ENCODE measurements around the gene LIN52. TPM values are rescaled to one million over a fixed set of nuclear protein-coding genes. Genes with fewer than 3 reads are reported as not detected.

The LIN52 gene
- total RNA-seq, 2 donors from 2014 or later: 7.8 to 8.1 TPM

GRCh38 chr14:74064883-74065282, 19.9 kb upstream of the LIN52 start:
- Histone ChIP-seq H3K27ac (no peak overlapping the region), H3K9me3 (no peaks in the 10 kb centered on the region), H3K4me1 (replicated peaks) (no peaks in the 10 kb centered on the region), H3K4me3 (no peak overlapping the region), H3K27me3 (replicated peaks; ENCODE audit: insufficient read depth) (no peaks in the 10 kb centered on the region), H3K36me3 (peaks cover 0 to 9% of the 10 kb centered on the region in 2 donors)
- TF ChIP-seq POLR2AphosphoS5 (IDR thresholded peaks at IDR 0.05) (no peak), POLR2A (IDR thresholded peaks at IDR 0.05) (no peak)
- TF ChIP-seq, protein P1, sequence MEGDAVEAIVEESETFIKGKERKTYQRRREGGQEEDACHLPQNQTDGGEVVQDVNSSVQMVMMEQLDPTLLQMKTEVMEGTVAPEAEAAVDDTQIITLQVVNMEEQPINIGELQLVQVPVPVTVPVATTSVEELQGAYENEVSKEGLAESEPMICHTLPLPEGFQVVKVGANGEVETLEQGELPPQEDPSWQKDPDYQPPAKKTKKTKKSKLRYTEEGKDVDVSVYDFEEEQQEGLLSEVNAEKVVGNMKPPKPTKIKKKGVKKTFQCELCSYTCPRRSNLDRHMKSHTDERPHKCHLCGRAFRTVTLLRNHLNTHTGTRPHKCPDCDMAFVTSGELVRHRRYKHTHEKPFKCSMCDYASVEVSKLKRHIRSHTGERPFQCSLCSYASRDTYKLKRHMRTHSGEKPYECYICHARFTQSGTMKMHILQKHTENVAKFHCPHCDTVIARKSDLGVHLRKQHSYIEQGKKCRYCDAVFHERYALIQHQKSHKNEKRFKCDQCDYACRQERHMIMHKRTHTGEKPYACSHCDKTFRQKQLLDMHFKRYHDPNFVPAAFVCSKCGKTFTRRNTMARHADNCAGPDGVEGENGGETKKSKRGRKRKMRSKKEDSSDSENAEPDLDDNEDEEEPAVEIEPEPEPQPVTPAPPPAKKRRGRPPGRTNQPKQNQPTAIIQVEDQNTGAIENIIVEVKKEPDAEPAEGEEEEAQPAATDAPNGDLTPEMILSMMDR (IDR thresholded peaks at IDR 0.05): no peak
- DNase-seq (ENCODE audit: low spot score): no peak
- 78% methylated on average over 3 of the region's 3 CpGs for WGBS
- intact Hi-C loops (cut with DNase I): no loop called here

DNA sequence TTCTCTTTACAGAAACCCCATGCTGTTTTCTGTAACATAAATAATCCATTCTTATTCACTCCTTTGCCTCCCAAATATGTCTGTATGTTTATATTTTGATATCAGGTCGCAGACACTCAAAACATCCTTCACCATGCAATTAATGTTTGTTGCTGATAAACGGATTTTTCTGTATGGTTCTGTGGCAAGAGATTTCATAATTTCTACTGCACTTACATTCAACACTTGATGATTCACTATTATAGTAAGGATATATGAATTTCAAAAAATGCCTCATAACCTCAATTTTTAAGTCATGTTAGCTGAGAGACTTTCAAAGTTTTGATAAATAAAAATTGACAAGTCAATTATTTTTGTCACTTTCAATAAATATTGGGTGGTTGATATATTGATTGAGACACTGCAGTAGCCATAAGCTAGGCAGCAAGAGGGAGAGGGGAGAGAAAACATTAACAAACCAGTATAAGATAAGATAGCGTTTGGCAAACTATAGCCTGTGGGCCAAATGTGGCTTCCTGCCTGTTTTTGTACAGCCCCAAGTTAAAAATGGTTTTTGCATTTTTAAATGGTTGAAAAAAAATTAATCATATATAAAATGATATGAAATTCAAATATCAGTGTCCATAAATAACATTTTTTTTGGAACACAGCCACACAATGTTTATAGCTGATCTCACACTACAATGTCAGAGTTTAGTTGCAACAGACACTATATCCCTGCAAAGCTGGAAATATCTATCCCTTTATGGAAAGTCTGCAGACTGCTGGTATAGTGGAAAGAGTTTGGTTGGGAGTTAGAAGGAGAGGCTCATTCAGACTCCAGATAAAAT, 18.8 kb upstream of the LIN52 start:
- no peaks in the 10 kb centered on the region for H3K9me3 ChIP-seq
- no peaks in the 10 kb centered on the region for H3K27me3 ChIP-seq (replicated peaks; ENCODE audit: insufficient read depth)
- H3K4me3 ChIP-seq: no peak overlapping the region
- intact Hi-C loops (cut with DNase I): no loop called here
- H3K36me3 ChIP-seq: peaks cover 0 to 5% of the 10 kb centered on the region in 2 donors
- no peak overlapping the region for H3K27ac ChIP-seq
- H3K4me1 ChIP-seq (replicated peaks): no peaks in the 10 kb centered on the region
- WGBS: 90% methylated on average over 3 of the region's 3 CpGs
- no peak for DNase-seq (ENCODE audit: low spot score)
- TF ChIP-seq, protein P1 (IDR thresholded peaks at IDR 0.05): no peak
- no peak for TF ChIP-seq POLR2AphosphoS5 (IDR thresholded peaks at IDR 0.05)
- TF ChIP-seq POLR2A (IDR thresholded peaks at IDR 0.05): no peak

DNA sequence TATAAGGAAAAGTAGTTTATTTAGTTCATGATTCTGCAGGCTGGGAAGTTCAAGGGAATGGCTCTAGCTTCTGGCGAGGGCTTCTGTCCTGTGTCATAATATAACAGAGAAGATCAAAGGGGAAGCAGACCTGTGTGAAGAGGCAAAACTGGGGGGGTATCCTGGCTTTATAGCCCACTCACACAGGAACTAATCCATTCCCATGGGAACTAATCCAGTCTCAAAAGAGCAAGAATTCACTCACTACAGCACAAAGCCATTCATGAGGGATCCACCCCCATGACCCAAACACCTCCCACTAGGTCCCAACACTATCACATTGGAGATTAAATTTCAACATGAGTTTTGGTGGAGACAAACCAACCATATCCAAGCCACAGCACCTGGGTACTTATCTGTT, 7.4 kb upstream of the LIN52 start:
- Histone ChIP-seq H3K27ac (no peak overlapping the region), H3K4me3 (no peak overlapping the region), H3K36me3 (no peaks in the 10 kb centered on the region), H3K4me1 (replicated peaks) (no peaks in the 10 kb centered on the region), H3K27me3 (replicated peaks; ENCODE audit: insufficient read depth) (no peaks in the 10 kb centered on the region), H3K9me3 (no peaks in the 10 kb centered on the region)
- TF ChIP-seq, protein P1 (IDR thresholded peaks at IDR 0.05): no peak
- TF ChIP-seq POLR2A (IDR thresholded peaks at IDR 0.05): no peak
- no peak for TF ChIP-seq POLR2AphosphoS5 (IDR thresholded peaks at IDR 0.05)
- 63% methylated on average over 1 of the region's 1 CpG for WGBS
- no peak for DNase-seq (ENCODE audit: low spot score)
- intact Hi-C loops (cut with DNase I): no loop called here

DNA sequence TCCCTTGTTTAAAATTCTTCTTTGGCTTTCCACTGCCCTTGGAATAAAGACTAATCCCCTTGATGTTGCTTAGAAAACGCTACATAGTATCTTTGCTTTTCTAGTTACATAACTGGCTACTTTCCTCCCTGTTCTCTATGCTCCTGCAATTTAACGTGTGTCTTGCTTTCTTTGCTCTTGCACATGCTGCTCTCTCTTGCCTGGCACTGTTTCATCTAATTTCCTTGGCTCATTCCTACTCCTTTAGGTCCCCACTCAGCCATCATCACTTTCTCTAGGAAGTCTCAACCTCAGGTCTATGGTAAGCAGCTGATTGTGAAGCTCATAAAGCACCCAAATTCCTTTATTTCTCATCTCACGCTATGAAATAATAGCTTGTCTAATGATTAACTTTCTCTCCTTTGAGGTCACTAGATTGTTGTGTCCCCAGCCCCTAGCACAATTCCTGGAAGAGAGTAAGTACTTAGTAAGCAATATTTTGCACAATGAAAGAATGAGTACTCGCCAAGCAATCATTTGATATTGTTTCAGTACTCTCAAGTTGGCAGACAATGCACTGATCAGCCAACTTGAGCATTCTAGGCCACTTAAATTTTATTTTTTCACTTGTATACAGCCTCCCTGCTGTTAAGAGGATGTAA, 3.8 kb upstream of the LIN52 start:
- Histone ChIP-seq H3K27me3 (replicated peaks; ENCODE audit: insufficient read depth) (no peaks in the 10 kb centered on the region), H3K27ac (no peak overlapping the region), H3K9me3 (no peaks in the 10 kb centered on the region), H3K4me3 (no peak overlapping the region), H3K36me3 (no peaks in the 10 kb centered on the region), H3K4me1 (replicated peaks) (no peaks in the 10 kb centered on the region)
- 50% methylated on average over 4 of the region's 4 CpGs for WGBS
- DNase-seq (ENCODE audit: low spot score): no peak
- TF ChIP-seq POLR2AphosphoS5 (IDR thresholded peaks at IDR 0.05): no peak
- TF ChIP-seq, protein P1 (IDR thresholded peaks at IDR 0.05): no peak
- no peak for TF ChIP-seq POLR2A (IDR thresholded peaks at IDR 0.05)
- intact Hi-C loops (cut with DNase I): no loop called here
